Upper lobe of left lung (tissue), 6 donors: ENCODE data around the gene LAPTM4A. TPM values are rescaled to one million over a fixed set of nuclear protein-coding genes. Genes with fewer than 3 reads are reported as not detected.
A peak's percentile ranks its signal among the peaks of the same experiment; 100 is the strongest.

Source experiments
- ATAC-seq, 2 donors: fragments of 200-7000 bp; cut with Tn5 transposase; one replicate each; pipeline ENCODE4 v1.9.1; 2022; ENCODE audit warnings: mild to moderate bottlenecking in 2 of 2, moderate library complexity in 2 of 2; ENCODE audit not compliant: low FRiP score in 2 of 2
- DNase-seq, 2 donors: peaks; one replicate each; pipeline ENCODE4 v3.0.0-alpha.2; 2019 to 2020
- H3K27ac ChIP-seq, 4 donors: fragments of 200-600 bp; sonication (generic); one replicate each; pipeline ENCODE4 v1.5.1; 2016 to 2019
- H3K27me3 ChIP-seq, 4 donors: fragments of 200-600 bp; sonication (generic); one replicate each; pipeline ENCODE4 v1.5.1; 2017 to 2019
- H3K36me3 ChIP-seq, 4 donors: fragments of 200-600 bp; sonication (generic); one replicate each; pipeline ENCODE4 v1.5.1; 2016 to 2019
- H3K4me1 ChIP-seq, 4 donors: fragments of 200-600 bp; sonication (generic); one replicate each; pipeline ENCODE4 v1.5.1; 2018 to 2019
- H3K4me3 ChIP-seq, 4 donors: fragments of 200-600 bp; sonication (generic); one replicate each; pipeline ENCODE4 v1.5.1; 2017 to 2019; ENCODE audit warnings: mild to moderate bottlenecking in 2 of 4, moderate library complexity in 1 of 4
- H3K9me3 ChIP-seq, 4 donors: fragments of 200-600 bp; sonication (generic); one replicate each; pipeline ENCODE4 v1.5.1; 2018 to 2019
- EP300 ChIP-seq, 4 donors: sonication (generic); formaldehyde crosslinking; IDR thresholded peaks; one replicate each; pipeline ENCODE4 v1.5.1; 2017; ENCODE audit warnings: antibody characterized with exemption in 4 of 4, control low read depth in 2 of 4
- POLR2A ChIP-seq, 4 donors: fragments of 450-650 bp; IDR thresholded peaks; one replicate each; pipeline ENCODE4 v1.5.1; 2016 to 2017; ENCODE audit warnings: antibody characterized with exemption in 4 of 4, mild to moderate bottlenecking in 2 of 4
- POLR2AphosphoS5 ChIP-seq, 2 donors: sonication (generic); formaldehyde crosslinking; IDR thresholded peaks; one replicate each; pipeline ENCODE4 v1.5.1; 2017; ENCODE audit warnings: antibody characterized with exemption in 2 of 2
- WGBS, 2 donors: methylation state at CpG; one replicate each; pipeline ENCODE4 v1.1.5; 2017 to 2018; 5-methylcytosine and 5-hydroxymethylcytosine counted together
- total RNA-seq, 6 donors: library from RNA; depleted of rRNA in 4 of 6; stranded (reverse); fragments of >200 nt in 4 of 6; gene quantifications; one replicate each; pipeline versions ENCODE4 v1.1.0 to v1.2.1, GENCODE V29; 2016 to 2021
- TF ChIP-seq, protein P1 (sequence below), 6 experiments: fragments of 450-650 bp in 4 of 6; fragments of 200-600 bp in 2 of 6; sonication (generic) in 2 of 6; IDR thresholded peaks; one replicate each; pipeline ENCODE4 v1.5.1; 2016 to 2019; ENCODE audit warnings: antibody characterized with exemption in 6 of 6
- donor health status: DM: no; HTN: no; CAD: no; lungs with moderate emphysema.
- donor health status: DM: no; HTN: yes; CAD: no; lungs with severe emphysema.

The LAPTM4A gene
- total RNA-seq, 6 donors from 2014 or later = 27.2 to 210 (median 116) TPM

DNA sequence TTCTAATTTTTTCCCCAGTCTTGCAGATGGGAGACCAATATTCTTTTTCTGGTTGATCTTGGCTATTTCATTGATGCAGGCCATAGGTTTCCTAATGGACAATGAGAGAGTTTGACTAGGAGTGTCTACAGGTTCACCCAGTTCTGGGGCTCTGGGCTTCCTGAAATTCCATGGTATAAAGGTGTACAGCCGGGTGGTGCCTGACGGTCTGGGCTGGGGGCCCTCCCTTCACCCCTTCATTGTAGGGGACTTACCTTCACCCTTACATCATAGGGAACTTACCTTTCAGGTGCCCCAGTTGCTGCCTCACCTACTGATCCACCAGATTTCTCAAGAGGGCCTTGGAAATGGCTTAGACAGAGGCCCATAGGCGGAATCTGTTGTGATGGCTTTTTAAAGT is 13.0 kb upstream of the LAPTM4A start:
- Histone ChIP-seq H3K27ac (no peak overlapping the region), H3K9me3 (no peaks in the 10 kb centered on the region), H3K4me1 (peaks cover 0 to 8% (median 0%) of the 10 kb centered on the region in 4 donors), H3K4me3 (no peak overlapping the region), H3K27me3 (no peaks in the 10 kb centered on the region), H3K36me3 (no peaks in the 10 kb centered on the region)
- ATAC-seq = no peak
- WGBS, 2 donors = 94 to 98% methylated on average over 3 of the region's 3 CpGs
- no peak for DNase-seq
- TF ChIP-seq POLR2AphosphoS5 (IDR thresholded peaks at IDR 0.05) = no peak
- TF ChIP-seq, protein P1, sequence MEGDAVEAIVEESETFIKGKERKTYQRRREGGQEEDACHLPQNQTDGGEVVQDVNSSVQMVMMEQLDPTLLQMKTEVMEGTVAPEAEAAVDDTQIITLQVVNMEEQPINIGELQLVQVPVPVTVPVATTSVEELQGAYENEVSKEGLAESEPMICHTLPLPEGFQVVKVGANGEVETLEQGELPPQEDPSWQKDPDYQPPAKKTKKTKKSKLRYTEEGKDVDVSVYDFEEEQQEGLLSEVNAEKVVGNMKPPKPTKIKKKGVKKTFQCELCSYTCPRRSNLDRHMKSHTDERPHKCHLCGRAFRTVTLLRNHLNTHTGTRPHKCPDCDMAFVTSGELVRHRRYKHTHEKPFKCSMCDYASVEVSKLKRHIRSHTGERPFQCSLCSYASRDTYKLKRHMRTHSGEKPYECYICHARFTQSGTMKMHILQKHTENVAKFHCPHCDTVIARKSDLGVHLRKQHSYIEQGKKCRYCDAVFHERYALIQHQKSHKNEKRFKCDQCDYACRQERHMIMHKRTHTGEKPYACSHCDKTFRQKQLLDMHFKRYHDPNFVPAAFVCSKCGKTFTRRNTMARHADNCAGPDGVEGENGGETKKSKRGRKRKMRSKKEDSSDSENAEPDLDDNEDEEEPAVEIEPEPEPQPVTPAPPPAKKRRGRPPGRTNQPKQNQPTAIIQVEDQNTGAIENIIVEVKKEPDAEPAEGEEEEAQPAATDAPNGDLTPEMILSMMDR (IDR thresholded peaks at IDR 0.05) = no peak
- TF ChIP-seq POLR2A (IDR thresholded peaks at IDR 0.05) = no peak
- no peak for TF ChIP-seq EP300 (IDR thresholded peaks at IDR 0.05)

DNA sequence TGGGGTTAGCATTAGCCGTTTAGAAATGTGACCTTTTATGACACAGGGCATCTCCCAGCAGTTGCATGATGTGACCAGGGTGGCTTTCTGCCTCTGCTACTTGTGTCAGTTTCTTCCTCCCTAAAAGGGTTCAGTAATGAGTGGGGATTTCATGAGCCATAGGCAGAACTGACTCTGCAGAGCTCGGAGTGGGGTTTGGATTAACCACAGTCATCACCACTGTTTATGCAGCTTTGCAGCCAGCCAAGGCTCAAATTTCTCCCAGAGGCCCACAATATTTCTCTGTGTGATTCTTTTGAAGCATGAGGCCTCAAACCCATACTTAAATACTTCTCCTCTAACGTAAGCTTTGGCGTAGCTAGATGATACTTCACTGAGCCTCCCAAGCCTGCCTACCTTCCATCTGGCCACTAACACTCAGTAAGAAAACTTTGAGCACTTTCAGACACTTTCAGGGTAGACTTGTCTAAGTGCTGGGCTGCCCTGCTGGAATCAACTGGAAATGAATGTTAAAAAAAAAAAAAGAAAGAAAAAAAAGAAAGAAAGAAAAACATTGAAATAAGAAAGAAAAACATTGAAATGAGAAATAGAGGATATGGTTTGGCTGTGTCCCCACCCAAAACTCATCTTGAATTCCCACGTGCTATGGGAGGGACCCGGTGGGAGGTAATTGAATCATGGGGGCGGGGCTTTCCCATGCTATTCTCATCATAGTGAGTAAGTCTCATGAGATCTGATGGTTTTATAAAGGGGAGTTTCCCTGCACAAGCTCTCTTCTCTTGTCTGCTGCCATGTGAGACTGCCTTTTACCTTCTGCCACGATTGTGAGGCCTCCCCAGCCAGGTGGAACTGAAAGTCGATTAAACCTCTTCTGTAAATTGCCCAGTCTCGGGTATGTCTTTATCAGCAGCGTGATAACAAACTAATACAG is 11.5 kb upstream of the LAPTM4A start:
- no peak overlapping the region for H3K27ac ChIP-seq
- TF ChIP-seq POLR2AphosphoS5 (IDR thresholded peaks at IDR 0.05) (no peak), EP300 (IDR thresholded peaks at IDR 0.05) (no peak), POLR2A (IDR thresholded peaks at IDR 0.05) (no peak)
- TF ChIP-seq, protein P1 (IDR thresholded peaks at IDR 0.05) = no peak
- DNase-seq = no peak
- no peak overlapping the region for H3K4me3 ChIP-seq
- H3K9me3 ChIP-seq = no peaks in the 10 kb centered on the region
- peak in 1 of 2 donors; percentile 91 for ATAC-seq
- H3K36me3 ChIP-seq = no peaks in the 10 kb centered on the region
- H3K4me1 ChIP-seq = peaks cover 0 to 8% (median 0%) of the 10 kb centered on the region in 4 donors
- 83 to 84% methylated on average over 10 to 11 of the region's 11 CpGs for WGBS, 2 donors
- no peaks in the 10 kb centered on the region for H3K27me3 ChIP-seq

DNA sequence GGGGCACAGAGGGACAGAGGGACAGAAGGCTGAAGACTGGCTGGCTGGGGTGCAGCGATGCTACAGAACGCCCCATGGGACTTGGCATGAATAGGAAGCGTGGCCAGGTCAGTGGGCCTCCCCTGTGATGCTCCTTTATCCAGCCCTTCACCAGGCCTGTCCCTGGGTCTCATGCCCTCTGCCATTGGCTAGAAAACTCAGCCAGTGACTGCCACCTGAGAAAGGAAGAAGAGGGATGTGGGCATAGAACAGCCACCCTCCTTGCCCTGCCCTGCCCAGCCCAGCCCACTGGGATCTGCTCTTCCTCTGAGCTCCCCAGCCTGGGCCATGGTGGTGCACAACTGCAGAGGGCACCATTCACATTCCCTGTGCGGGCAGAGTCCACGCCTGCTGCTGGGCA is 10.5 kb upstream of the LAPTM4A start:
- ATAC-seq (no peak), DNase-seq (no peak)
- Histone ChIP-seq H3K9me3 (no peaks in the 10 kb centered on the region), H3K27ac (no peak overlapping the region), H3K36me3 (no peaks in the 10 kb centered on the region), H3K4me1 (peaks cover 0 to 8% (median 0%) of the 10 kb centered on the region in 4 donors), H3K27me3 (no peaks in the 10 kb centered on the region), H3K4me3 (no peak overlapping the region)
- 95 to 98% methylated on average over 5 of the region's 5 CpGs for WGBS, 2 donors
- TF ChIP-seq EP300 (IDR thresholded peaks at IDR 0.05) (no peak), POLR2A (IDR thresholded peaks at IDR 0.05) (no peak), POLR2AphosphoS5 (IDR thresholded peaks at IDR 0.05) (no peak)
- TF ChIP-seq, protein P1 (IDR thresholded peaks at IDR 0.05) = no peak

DNA sequence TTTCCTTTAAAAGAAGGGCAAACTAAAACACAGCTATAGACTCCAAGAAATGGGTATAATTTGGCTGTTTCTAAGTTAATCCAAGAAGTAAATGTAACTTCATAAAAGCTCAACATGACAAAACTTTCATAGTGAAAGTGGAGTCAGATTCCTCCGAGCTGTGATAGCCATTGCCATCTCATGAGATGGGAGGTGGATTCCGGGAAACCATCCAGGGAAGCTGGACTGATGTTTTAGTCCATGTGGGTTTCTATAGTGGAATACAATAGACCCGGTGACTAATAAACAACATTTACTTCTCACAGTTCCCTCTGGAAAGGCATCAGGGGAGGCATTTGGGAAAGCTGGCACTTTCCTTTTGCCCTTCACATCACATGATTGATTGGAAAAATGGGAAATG is 10.0 kb upstream of the LAPTM4A start:
- Histone ChIP-seq H3K36me3 (no peaks in the 10 kb centered on the region), H3K9me3 (no peaks in the 10 kb centered on the region), H3K4me3 (no peak overlapping the region), H3K4me1 (peaks cover 0 to 7% (median 0%) of the 10 kb centered on the region in 4 donors), H3K27me3 (no peaks in the 10 kb centered on the region), H3K27ac (no peak overlapping the region)
- ATAC-seq (no peak), DNase-seq (no peak)
- WGBS, 2 donors = 88% methylated on average over 3 of the region's 3 CpGs
- TF ChIP-seq POLR2AphosphoS5 (IDR thresholded peaks at IDR 0.05) (no peak), POLR2A (IDR thresholded peaks at IDR 0.05) (no peak), EP300 (IDR thresholded peaks at IDR 0.05) (no peak)
- TF ChIP-seq, protein P1 (IDR thresholded peaks at IDR 0.05) = no peak
